Measurements from ENCODE around the gene NUDT22.

The NUDT22 gene

DNA sequence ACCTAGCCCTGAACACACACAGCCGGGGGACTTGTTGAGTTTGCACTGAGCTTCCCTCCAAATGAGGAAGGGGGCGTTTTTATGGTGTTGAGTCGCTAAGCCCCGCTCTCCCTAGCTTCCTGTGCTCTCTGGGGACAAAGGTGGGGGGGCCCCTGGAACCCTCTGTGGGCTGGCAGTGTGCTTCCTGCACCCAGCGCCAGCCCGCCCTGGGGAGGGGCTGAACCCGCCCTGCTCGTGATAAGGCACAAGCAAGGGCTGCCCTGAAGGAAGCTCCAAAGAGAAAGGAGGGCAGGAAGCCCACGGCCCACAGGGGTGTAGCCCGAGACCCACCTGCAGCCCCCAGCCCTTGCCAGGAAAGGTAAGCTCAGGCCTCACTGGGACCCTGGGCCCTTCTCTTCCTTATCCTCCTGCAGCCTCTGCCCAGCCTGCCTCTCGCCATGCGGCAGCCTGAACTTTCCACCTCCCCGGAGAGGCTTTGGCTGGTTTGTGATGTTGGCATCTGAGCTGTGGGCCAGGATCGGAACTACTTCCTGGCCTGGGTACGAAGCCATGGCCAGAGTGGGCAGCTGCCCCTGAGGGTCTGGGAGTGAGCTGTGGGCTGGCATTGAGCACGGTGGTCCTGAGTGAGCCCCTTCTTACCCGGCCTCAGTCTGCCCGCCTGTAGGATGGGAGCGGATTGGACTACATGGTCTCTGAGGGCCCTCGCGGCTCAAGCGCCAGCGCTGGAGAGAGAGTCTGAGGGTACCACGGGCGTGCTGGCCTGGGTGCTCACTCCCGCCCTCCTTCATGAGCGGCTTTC, 19.4 kb upstream of the NUDT22 start, which contains the start of gene FERMT3:
TSS of gene FERMT3 (plus strand) at position 265 of the 799 bp plus-strand sequence. CDS start 644 bp downstream, outside the sequence.
- peak in 2 of 4 experiments; percentile 69 to 82 for DNase-seq (ENCODE audit: low read depth in 4 of 4, low spot score in 1 of 4)

DNA sequence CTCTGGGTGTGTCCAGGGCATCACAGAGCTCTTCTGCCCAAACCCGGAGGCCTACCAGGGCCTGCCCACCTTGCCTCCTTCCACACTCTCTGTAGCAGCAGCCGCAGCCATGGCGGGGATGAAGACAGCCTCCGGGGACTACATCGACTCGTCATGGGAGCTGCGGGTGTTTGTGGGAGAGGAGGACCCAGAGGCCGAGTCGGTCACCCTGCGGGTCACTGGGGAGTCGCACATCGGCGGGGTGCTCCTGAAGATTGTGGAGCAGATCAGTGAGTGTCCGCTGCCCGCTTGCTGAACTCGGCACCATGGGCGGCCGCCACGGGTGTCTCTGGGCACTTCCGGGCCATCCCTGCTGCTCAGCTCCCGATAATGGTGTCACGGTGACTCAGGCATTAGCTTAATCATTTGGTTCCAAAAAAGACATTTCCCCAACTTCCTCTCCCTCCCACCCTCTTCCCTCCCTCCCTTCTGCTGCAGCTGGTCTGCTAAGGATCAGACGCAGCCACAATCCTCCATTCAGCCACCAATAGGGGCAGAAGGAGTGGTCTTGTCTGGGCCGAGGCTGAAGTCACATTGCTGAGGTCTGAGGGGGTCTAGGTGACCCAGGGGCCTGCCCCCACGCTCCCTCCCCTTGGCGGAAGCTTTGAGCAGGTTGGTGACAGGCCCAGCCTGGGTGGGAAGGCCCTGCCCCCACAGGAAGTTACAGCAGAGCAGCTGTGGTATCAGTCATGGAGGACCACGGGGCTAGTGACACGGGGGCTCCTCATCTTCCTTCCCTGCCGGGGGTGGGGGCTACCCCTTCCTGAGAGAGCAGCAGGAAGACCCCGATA, 18.6 kb upstream of the NUDT22 start:
- peak in 3 of 4 experiments; percentile 59 to 82 (median 74) for DNase-seq (ENCODE audit: low read depth in 4 of 4, low spot score in 1 of 4)

DNA sequence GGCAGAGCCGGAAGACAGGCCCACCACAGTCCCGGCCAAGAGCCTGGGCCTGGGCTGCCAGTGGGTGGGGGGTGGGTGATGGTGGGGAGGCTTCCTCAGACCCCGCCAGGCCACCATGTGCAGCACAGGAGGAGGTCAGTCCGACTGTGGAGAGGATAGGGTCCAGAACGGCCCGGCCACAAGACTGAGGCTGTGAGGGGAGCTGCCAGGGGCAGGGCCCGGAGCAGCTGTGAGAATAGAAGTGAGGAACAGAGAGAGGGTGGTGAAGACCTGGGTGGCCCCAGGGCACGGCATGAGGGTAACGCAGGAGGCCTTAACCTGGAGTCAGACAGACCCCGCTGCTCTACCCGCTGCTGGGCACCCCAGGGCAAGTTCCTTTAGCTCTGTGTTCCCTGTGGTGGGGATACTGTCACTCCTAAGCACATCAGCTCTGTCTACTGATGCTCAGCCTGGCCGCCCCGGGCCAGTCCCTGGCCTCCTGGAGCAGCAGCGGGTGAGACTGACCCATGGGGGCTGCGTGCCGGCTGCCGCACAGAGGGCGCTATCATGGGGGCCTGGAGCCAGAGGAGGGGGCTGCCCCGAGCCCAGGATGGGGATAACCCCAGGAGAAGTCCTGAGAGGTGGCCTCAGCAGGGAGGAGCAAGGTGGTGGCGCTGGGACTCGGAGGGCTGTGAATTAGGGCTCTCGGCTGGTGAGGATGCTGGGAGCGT, 17.8 kb upstream of the NUDT22 start:
- DNase-seq (ENCODE audit: low read depth in 4 of 4, low spot score in 1 of 4), result no peak

DNA sequence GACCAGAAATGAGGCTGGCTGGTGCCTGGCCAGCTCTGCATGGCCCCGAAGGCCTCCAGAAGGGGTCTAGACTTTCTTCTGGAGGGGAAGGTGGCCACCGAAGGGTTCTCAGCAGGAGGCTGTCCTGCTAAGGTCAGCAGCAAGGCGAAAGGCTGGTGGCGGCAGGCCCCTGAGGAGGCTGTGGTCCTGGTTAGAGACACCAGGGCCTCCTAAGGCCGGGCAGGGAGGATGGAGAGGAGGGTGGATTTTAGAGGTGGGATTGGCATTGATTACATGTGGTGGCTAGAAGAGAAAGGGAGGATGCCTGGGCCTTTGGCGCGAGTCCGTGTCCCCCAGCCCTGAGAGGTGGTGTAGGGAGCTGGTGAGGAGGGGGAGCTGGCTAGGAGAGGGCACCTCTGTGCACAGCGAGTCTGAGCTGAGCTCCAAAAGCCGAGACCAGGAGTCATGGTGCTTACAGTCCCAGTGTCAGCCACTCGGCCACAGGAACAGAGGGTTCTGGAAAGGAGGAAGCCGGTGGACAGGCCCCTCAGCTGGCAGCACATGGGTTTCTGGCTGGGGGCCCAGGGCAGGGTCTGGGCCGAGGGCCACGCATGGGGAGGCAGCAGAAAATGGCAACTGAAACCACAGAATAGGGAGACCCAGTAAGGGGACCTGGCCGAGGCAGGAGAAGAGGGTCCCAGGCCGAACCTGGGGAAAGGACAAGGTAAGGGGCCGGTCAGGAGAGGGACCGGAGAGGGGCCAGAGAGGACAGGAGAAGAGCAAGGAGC, 17.1 kb upstream of the NUDT22 start:
- no peak for DNase-seq (ENCODE audit: low read depth in 4 of 4, low spot score in 1 of 4)

DNA sequence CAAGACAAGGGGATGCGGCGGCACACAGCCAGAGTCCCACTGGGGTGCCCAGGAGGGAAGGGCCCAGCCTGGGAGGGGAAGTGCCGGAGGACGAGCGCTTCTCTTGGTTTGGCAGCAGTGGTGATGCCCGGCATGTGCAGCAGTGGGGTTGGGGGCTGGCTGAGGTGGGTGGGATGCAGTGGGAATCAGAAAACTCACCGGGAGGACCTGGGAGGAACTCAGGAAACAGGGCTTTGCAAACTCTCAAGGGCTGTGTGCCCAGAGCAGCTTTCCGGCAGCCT, 16.6 kb upstream of the NUDT22 start:
- no peak for DNase-seq (ENCODE audit: low read depth in 4 of 4, low spot score in 1 of 4)

DNA sequence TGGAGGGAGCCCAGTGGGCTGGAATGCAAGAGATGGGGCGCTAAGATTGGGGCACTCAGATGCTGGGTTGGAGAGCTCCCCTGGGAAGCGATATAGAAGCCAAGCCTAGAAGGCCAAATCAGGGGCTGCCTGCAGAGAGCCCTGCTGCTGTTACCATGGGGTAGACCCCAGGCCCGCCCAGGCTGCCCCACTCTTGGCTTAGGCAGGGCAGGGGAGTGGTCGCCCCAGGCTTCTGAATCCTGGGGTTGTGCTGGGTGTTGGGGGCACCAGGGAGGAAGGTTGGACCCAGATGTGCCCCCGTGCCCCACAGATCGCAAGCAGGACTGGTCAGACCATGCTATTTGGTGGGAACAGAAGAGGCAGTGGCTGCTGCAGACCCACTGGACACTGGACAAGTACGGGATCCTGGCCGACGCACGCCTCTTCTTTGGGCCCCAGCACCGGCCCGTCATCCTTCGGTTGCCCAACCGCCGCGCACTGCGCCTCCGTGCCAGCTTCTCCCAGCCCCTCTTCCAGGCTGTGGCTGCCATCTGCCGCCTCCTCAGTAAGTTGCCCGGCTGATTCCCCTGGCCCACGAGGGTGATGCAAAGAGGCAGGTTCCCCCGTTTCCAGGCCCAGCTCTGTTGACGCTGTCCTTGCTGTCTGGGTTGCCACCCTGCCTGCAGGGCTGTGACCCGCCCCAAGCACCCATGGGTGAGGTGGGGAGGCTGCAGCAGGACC, 15.6 kb upstream of the NUDT22 start:
- DNase-seq (ENCODE audit: low read depth in 4 of 4, low spot score in 1 of 4), result no peak

DNA sequence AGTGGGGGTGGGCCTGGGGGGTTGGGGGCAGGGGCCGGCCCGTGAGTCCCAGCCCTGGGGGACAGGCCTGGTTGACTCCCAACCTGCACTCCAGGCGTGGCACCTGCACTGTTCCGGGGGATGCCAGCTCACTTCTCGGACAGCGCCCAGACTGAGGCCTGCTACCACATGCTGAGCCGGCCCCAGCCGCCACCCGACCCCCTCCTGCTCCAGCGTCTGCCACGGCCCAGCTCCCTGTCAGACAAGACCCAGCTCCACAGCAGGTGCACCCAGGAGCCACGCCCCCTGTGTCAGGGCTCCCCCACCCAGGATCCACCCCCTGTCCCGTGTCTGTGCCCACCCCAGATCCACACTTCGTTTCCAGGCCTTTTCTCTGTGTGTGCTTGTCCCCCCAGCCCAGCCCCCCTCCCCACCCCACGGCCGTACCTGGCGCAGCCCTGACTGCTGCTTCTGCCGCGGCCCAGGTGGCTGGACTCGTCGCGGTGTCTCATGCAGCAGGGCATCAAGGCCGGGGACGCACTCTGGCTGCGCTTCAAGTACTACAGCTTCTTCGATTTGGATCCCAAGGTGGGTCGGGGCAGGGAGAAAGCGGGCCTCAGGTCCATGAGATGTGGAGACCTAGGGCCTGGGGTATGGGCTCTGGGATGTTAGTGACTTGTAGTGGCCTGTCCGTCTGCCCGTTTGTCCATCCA, 14.7 kb upstream of the NUDT22 start:
- no peak for DNase-seq (ENCODE audit: low read depth in 4 of 4, low spot score in 1 of 4)

DNA sequence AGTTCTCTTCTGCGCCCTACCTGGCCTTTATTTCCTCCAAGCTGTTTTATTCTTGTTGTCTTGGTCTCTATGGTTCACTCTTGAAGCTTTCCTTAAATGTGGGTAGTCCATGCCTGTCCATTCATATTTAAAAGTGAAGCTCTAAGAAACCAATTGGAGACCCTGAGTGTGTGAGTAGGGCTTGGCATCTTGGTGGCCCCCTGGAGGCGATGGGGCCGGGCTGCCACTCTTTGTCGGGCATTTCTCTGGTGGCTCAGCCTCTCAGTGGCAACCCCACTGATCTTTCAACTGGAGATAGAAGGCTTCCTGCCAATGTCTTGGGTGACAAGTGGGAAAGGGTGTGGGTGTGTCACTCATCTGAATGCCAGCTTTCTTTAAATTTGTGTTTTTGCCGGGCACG, 9.2 kb upstream of the NUDT22 start:
- no peak for DNase-seq (ENCODE audit: low read depth in 4 of 4, low spot score in 1 of 4)

DNA sequence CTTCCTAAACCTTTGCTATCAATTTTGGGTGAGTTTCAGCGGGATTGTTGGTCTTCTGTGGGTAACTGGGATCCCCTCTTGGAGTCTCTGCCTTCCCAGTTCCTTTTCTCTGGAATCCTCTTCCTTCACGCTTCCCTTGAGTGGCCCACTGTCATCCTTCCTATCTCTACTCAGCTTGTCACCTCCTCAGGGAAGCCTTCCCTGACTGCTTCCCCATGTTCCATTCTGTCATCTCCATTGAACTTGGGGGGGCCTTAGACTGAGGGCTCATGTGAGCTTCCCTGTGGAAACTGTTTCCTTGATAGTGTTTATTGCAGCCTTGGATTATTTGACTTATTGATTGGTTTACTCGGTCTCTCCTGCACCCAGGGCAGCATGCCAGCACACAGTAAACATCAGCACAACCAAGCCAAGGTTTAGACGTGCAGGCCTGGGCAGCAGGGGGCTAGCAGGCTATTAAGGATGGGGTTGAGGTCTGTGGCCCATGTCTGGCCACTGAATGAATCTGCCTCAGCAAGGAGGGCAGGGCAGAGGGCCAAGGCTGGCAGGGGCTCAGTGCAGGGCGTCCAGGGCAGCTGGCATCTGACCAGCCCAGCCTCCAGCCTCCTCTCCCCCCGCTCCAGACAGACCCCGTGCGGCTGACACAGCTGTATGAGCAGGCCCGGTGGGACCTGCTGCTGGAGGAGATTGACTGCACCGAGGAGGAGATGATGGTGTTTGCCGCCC, 7.3 kb upstream of the NUDT22 start:
- no peak for DNase-seq (ENCODE audit: low read depth in 4 of 4, low spot score in 1 of 4)

DNA sequence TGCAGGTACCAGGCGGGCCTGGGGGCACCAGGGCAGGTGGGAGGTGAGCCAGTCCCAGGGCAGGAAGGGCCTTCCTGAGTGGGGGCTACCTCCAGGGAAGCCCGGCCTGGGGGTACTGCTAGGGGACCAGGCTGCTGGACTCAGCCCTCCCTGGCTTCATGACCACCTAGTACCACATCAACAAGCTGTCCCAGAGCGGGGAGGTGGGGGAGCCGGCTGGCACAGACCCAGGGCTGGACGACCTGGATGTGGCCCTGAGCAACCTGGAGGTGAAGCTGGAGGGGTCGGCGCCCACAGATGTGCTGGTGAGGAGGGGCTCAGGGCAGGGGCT, 6.8 kb upstream of the NUDT22 start:
- DNase-seq (ENCODE audit: low read depth in 4 of 4, low spot score in 1 of 4), result no peak

DNA sequence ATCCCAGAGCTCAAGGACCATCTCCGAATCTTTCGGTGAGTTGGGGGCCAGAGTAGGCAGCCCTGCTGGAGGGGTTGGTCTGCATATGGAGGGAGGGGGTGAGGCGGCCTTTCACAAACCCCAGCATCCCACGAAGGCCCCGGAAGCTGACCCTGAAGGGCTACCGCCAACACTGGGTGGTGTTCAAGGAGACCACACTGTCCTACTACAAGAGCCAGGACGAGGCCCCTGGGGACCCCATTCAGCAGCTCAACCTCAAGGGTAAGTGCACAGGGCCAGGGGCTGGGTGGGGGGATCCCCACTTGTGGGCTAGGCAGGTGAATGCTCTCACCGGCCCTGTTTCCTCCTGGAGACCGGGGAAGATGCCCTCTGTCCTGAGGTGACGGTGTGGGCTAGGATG, 6.3 kb upstream of the NUDT22 start:
- no peak for DNase-seq (ENCODE audit: low read depth in 4 of 4, low spot score in 1 of 4)

DNA sequence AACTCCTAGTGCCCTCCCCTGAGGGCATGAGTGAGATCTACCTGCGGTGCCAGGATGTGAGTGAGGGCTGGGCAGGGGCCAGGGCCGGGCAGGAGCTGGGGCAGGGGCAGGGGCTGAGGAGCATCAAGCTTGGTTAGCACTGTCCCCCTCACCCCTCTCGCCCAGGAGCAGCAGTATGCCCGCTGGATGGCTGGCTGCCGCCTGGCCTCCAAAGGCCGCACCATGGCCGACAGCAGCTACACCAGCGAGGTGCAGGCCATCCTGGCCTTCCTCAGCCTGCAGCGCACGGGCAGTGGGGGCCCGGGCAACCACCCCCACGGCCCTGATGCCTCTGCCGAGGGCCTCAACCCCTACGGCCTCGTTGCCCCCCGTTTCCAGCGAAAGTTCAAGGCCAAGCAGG, 5.8 kb upstream of the NUDT22 start:
- no peak for DNase-seq (ENCODE audit: low read depth in 4 of 4, low spot score in 1 of 4)

DNA sequence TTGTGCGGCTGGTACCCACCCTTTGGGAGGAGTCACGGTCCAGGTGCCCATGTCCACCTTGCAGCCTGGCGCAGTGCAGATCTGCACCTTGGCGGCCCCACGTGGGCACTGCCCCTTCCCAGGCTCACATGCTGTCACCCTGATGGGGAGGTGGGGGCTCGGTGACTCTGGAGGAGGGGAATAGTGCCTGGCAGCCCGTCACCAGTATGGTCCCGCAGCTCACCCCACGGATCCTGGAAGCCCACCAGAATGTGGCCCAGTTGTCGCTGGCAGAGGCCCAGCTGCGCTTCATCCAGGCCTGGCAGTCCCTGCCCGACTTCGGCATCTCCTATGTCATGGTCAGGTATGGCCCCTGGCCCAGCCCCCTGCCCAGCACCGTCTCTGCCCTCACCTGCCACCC, 5.3 kb upstream of the NUDT22 start:
- no peak for DNase-seq (ENCODE audit: low read depth in 4 of 4, low spot score in 1 of 4)

DNA sequence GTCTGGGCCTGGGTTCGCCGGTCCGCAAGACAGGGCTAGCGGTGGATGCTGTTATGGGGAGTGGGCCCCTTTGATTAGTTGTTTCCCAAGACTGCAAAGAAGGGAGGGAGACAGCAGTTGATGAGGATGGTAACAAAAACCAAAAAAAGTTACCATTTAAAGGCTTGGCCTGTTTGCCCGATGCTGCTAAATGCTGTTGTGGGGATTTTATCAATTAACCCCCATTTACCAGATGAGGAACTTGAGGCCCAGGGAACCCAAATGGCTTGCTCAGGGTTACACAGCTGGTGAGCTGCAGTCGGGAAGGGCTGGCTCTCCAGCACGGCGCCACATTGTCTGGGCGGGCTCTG, 3.4 kb upstream of the NUDT22 start:
- no peak for DNase-seq (ENCODE audit: low read depth in 4 of 4, low spot score in 1 of 4)

DNA sequence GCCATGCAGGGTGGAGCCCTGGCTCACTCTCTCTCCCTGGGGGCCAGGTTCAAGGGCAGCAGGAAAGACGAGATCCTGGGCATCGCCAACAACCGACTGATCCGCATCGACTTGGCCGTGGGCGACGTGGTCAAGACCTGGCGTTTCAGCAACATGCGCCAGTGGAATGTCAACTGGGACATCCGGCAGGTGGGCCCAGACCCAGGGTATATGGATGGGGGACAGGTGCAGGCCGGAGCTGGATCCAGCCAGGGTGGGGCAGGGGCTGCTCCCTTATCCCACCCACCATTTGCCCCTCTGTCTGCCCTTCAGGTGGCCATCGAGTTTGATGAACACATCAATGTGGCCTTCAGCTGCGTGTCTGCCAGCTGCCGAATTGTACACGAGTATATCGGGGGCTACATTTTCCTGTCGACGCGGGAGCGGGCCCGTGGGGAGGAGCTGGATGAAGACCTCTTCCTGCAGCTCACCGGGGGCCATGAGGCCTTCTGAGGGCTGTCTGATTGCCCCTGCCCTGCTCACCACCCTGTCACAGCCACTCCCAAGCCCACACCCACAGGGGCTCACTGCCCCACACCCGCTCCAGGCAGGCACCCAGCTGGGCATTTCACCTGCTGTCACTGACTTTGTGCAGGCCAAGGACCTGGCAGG, 2.9 kb upstream of the NUDT22 start:
- no peak for DNase-seq (ENCODE audit: low read depth in 4 of 4, low spot score in 1 of 4)

DNA sequence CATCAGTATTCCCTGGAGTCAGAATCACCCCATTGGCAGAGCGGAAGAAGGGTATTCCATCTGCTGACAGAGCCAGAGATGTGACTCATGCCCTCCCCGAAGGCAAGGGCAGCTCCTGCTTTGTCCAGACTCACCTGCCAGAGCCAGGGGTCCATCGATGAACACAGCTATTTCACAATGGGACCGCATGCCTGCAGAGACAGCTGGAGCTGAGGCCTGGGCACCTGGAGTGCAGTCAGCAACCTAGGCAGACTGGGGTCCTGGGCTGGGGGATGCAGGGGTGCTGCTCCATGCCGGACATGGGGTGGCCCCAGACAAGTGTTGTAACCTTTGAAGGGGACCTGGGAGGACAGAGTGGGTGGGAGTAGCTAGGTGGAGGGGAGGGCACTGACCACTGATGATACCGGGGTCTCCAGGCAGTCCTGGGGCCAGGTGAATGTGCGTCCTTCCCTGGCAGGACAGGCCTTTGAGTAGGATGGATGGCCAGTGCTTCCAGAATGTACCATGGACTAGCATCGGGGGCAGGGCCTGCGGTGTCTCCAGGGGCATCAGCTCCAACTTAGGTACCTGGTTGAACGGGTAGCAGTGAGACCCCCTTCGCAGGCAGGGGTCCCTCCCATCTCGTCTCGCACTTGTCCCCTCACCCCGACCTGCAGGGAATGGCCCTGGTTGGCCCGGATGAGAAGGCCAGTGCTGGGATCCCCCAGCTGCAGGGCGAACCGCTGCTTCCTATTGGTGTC, 1.8 kb upstream of the NUDT22 start:
- DNase-seq (ENCODE audit: low read depth in 4 of 4, low spot score in 1 of 4), result no peak

DNA sequence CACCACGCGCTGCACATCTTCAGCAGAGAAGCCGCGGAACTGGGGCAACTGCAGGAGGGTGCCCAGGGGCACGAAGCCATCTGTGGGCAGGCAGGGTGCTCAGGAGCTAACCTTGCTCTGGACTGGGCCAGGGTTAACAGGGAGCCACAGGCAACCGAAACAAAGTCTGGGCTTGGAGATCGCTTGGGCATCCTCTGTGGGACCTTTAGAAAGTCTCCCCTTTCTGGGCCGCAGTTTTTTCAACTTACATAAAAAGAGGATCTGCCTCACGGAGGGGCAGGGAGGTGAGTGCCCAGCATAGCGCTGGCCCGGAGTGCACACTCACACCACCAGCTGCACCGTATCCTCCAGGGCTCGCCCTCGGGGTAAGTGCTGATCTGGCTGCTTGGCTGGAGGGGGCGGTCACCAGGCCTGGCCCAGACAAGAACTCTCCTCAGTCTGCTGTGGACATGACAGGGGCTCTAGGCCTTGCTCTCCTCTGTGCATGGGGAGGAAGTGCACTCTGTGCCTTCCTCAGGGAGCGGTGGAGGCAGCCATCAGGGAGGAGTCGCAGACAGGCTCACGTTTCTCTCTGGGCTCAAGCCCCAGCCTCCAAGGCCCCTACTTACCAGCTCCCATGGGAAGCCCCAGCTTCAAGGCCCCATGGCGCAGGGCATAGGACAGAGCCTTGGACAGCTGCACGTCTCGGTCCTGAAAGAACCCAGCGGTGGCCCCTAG, 1.0 kb upstream of the NUDT22 start:
- DNase-seq (ENCODE audit: low read depth in 4 of 4, low spot score in 1 of 4), result no peak

Measured in stimulated activated CD4-positive, alpha-beta T cell treated with anti-CD3 and anti-CD28 coated beads, Interleukin-1b, Interleukin-23, amount 100 ng/mL, for 24 hours (primary cell).